ENCODE measurements around the gene IL24.
"Not testable (repeated sequence)": the region's sequence is repeated elsewhere in the genome, so short reads cannot be mapped to it uniquely, and the experiment has no call there.

Gene IL24

DNA sequence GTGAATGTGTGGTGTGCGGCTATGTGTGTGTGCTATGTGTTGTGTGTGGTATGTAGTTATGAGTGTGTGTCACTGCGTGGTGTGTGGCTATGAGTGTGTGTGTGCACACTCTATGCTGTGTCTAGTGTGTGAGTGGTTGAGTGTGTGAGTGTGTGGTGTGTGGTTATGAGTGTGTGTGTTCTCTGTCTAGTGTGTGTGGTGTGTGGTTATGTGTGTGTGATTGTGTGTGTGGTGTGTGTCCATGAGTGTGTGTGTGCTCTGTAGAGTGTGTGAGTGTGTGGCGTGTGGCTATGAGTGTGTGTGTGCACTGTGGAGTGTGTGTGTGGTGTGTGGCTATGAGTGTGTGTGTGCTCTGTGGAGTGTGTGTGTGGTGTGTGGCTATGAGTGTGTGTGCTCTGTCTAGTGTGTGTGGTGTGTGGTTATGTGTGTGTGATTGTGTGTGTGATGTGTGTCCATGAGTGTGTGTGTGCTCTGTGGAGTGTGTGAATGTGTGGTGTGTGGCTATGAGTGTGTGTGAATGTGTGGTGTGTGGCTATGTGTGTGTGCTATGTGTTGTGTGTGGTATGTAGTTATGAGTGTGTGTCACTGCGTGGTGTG is 26.8 kb downstream of the IL24 start:
- not testable (repeated sequence) for DNase-seq (ENCODE audit: low read depth in 3 of 3, low spot score in 1 of 3)

- DNase-seq (ENCODE audit: low read depth in 3 of 3, low spot score in 1 of 3), result no peak
These were observed 27.4 kb downstream of the IL24 start for GRCh38 chr1:206924592-206925105.

GRCh38 chr1:206925106-206925736 is 28.0 kb downstream of the IL24 start:
- no peak for DNase-seq (ENCODE audit: low read depth in 3 of 3, low spot score in 1 of 3)

DNA sequence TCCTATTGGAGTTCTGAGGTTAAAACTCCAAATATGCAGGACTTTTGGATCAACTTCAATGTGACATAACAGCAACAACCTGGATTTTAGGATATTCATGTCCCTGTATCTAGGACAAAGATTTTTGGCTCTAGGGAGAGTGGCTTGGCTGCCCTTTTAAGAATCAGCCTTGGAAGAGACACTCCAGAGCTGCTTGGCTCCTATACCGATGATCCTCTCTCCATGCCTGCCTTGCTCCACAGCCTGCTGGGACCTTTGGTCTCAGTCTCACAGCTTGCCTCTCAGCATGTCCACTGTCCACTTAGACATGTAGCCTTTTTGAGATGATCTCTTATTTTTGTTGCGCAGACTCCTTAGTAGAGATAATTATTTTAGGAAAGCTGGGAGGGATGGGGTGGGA is 29.0 kb downstream of the IL24 start:
- DNase-seq (ENCODE audit: low read depth in 3 of 3, low spot score in 1 of 3), result no peak

DNA sequence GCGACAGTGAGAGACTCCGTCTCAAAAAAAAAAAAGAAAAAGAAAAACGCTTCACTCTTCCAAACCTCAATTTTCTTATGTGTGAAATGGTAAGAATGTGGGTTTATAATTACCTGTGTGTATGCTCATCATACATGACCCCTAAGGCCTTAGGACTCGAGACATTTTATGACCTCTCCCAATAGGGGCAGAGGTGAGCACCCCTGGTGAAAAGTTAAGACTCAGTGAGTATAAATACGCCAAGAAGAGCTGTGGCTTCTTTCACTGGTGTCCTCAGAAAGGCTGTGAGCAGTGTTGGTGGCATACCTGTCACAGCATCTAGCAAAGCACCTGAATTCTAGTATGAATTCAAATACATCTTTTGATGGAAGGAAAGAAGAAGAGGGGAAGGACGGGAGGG is 32.3 kb downstream of the IL24 start:
- DNase-seq (ENCODE audit: low read depth in 3 of 3, low spot score in 1 of 3), result no peak

DNA sequence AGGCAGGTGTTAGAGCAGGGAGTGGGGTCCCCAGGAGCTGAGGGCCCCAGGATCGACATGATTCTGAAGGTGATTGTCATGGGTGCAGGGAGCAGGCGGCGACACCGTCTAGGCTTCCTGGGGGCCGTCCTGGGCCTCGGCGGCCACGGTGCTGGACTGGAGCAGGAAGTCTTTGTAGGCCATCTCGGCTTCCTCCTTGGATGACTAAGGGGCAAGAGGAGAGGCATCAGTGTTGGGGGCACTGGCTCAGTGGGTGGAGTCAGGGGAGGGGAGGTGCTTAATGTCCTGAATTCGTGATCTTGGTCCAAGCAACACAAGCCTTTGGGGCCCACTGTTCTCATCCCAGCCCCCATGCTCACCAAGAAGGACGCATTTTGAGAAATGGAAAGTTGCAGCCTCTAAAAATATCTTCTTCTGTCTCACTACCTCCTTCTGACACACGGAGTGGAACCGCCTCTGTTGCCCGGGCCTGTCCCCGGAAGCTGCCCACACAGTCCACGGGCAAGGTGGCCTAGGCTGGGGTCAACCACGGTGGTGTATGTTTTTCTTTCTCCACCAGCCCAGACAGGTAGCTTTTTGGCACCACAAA is 33.1 kb downstream of the IL24 start:
- no peak for DNase-seq (ENCODE audit: low read depth in 3 of 3, low spot score in 1 of 3)

DNA sequence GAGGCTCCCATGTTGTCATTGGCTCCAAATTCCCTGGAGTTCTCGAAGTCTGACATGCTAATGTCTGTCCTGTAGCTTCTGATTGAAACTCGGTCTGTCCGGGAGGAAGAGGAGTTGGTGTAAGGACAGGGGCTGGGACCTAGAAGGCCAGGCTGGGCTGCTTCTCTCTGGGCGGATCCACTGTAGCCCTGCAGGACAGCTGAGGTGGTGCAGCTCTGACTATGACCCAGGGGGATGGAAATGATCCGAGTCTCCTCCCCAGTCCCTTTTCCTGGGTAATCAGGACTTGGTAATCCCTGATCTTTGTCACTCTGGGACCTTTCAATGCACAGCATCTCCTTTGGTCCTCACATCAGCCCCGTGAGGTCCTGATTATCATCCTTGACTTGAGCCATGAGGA is 34.5 kb downstream of the IL24 start:
- no peak for DNase-seq (ENCODE audit: low read depth in 3 of 3, low spot score in 1 of 3)

GRCh38 chr1:206932177-206932576 is 34.9 kb downstream of the IL24 start:
- DNase-seq (ENCODE audit: low read depth in 3 of 3, low spot score in 1 of 3), result no peak

DNA sequence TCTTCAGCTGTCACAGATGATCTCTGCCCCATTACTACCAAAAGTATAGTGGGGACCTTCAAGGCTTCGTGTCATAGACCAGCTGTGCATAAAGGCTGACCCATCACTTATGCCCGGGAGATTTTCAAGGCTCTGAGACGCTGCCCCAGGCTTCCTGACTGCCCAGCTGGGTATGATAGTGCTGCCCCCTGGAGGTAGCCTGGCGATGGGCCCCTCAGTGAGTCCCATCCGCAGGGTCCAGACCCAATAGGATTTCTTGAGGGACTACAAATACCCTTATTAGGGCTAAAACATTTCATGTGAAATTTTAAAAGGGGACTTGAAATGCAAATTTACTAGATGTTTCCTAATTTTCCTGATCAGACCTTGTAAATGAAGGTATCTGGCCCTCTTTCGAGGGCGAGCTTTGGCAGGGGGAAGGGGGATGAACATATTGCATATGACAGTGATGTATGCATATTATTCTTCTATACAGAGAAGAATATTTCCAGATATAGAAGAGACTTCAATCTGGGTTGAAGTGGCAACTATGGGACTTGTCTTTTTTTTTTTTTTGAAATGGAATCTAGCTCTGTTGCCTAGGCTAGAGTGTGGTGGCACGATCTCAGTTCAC is 36.2 kb downstream of the IL24 start:
- DNase-seq (ENCODE audit: low read depth in 3 of 3, low spot score in 1 of 3), result peak in 2 of 3 donors; percentile 52 to 64

DNA sequence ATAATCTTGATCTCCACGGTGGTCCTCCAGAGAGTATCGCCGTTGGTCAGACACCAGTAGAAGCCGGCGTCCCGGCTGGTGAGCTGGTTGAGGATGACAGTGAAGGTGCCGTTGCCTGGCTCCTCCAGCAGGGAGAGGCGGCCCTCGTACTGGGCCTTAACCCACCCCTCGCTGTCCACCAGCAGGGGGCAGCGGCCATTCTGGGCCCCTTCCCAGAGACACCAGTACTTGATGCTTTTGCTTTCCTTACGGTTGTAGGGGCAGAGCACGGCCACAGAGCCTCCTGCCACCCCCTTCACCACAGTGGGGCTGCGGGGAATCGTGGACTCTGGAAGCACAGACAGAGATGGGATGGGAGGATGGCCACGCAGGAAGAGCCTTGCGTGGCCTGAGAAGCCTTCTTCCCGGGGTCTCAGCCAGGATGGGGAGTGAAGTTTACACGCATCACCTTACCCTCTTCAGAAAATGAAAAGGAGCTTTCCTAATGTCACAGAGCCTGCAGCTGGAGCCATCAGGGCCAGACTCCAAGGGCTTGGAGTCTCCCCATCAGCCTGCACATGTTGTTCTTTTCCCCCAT is 38.3 kb downstream of the IL24 start:
- DNase-seq (ENCODE audit: low read depth in 3 of 3, low spot score in 1 of 3), result no peak

- DNase-seq (ENCODE audit: low read depth in 3 of 3, low spot score in 1 of 3), result no peak
These were observed 40.2 kb downstream of the IL24 start for GRCh38 chr1:206937425-206937824.

GRCh38 chr1:206939131-206939530 is 41.9 kb downstream of the IL24 start:
- no peak for DNase-seq (ENCODE audit: low read depth in 3 of 3, low spot score in 1 of 3)

GRCh38 chr1:206939841-206940587 is 42.8 kb downstream of the IL24 start:
- no peak for DNase-seq (ENCODE audit: low read depth in 3 of 3, low spot score in 1 of 3)

- no peak for DNase-seq (ENCODE audit: low read depth in 3 of 3, low spot score in 1 of 3)
These were observed 43.3 kb downstream of the IL24 start for GRCh38 chr1:206940588-206940936.

DNA sequence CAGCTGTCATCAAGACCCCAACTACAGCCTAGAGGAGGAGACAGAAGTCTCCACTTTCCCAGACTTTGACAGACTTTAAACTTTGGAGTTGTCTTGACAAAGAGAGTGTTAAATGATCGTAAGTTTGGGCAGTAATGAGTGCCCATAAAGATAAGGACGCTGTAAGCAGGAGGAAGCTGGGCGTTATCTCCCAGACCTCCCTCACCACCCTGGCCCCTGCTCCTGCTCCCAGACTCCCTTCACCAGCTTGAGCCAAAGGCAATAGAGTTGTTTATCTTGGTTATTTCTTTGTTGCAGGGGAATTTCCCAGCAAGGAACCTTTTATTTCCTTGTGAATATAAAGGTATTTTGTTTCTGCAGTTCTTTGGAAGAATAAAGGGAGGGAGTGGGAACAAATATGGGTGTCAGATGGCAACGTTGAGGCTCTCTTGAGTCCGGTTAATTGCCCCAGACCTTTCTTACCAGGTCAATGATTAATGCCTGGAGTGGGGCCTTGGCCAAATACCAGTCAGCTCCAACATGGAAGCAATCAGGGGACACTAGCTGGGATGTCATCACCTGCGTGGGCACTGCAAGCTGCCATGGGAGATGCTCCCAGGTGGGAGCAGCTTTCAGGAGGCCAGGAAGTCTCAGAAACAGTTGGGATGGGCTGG is 44.6 kb downstream of the IL24 start:
- DNase-seq (ENCODE audit: low read depth in 3 of 3, low spot score in 1 of 3), result no peak

GRCh38 chr1:206944703-206945102 is 47.5 kb downstream of the IL24 start:
- no peak for DNase-seq (ENCODE audit: low read depth in 3 of 3, low spot score in 1 of 3)

DNA sequence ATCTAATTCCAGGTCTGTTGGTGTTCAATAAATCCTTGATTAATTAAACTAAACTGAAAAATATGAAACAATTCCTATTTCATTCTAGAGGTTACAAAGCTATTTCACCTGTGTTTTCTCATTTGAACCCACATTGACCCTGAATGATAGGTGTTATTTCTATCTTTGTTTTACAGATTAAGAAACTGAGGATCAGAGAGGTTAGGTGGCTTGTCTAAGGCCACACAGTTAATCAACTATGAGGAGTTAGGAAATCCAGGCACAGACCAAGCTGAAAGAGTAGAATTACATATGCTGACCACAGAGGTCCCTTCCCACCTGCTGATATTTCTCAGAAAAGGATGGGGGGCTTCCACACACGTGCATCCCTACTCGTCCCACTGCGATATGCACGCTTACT is 48.5 kb downstream of the IL24 start:
- no peak for DNase-seq (ENCODE audit: low read depth in 3 of 3, low spot score in 1 of 3)

GRCh38 chr1:206946261-206946660 is 49.0 kb downstream of the IL24 start, which contains the start of gene PIGR:
TSS of gene PIGR (minus strand) at chr1:206946466. CDS start at chr1:206940531, 5,935 bp downstream.
- DNase-seq (ENCODE audit: low read depth in 3 of 3, low spot score in 1 of 3), result no peak

DNA sequence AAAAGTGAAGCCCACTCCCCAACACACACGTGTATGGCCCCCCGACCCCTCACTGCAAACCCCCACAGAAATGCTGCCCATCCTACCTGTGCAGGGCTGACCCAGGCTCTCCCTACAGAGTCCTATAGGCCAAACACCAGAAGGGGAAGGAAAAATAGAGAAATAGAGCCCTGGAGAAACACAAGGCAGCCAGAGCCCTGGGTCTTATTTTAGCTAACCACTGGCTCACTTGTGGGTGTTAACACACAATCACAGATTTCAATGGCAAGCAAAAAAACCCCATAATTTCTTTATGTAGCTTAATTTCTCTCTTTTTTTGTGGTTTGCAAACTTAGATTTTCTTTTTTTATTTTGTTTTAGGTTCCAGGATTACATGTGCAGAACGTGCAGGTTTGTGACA is 50.0 kb downstream of the IL24 start:
- DNase-seq (ENCODE audit: low read depth in 3 of 3, low spot score in 1 of 3), result no peak

GRCh38 chr1:206949208-206949607 is 52.0 kb downstream of the IL24 start:
- DNase-seq (ENCODE audit: low read depth in 3 of 3, low spot score in 1 of 3), result no peak

DNA sequence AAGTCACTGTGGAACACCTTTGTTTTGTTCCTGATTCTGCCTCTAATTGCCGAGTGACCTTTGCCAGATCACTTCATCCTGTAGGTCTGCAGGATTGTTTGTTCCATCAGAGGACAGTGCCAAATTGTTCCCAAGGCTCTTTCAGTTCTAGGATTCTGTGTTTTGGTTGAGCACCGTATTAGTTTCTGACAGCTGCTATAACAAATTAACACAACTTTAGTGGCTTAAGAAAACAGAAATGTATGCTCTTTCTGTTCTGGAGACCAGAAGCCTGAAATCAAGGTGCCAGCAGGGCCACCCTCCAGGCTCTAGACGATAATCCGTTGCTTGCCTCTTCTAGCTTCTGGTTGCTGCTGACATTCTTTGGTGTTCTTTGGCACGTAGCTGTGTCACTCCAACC is 52.4 kb downstream of the IL24 start:
- no peak for DNase-seq (ENCODE audit: low read depth in 3 of 3, low spot score in 1 of 3)
